Measurements from ENCODE around the gene PLAU. TPM values are rescaled to one million over a fixed set of nuclear protein-coding genes. Genes with fewer than 3 reads are reported as not detected.
A peak's percentile ranks its signal among the peaks of the same experiment; 100 is the strongest.
"Not testable (repeated sequence)": the region's sequence is repeated elsewhere in the genome, so short reads cannot be mapped to it uniquely, and the experiment has no call there.

Gene PLAU
- total and polyA plus RNA-seq, 2 of the 4 experiments (the other 2 are of a cell fraction), result 123 to 283 TPM

DNA sequence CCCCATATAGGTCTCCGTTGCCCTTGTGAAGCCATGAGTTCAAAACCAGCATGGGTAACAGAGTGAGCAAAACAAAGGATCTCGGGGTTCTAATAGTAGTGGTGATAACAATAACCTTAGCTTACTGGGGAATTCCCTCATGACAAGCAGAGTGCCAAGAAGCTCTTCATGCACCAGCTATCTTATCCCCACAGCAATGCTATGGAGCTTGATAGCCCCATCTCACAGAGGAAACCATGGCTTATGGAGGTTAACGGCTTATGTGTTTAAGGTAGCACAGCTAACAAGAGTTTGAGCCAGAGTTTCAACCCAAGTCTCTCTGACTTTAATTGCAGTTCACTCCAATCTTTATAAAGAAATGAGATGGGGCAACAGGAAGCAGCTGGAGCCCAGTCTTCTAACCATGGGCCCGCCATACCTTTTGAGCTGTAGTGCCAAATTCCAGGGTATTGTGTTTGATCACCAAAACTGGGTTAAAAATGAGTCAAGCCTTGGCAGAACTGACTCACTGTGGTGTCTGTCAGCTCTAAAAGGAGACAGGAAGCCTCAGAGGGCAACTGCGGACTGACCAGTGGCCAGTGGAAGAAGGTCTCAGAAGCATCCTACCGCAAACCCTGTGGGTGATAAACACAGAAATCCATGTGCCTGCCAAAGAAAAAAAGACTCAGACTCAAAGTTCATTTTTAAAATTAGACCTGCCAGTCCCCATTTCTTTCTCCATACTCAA, 16.5 kb upstream of the PLAU start (continued):
- TF ChIP-seq, protein P1, sequence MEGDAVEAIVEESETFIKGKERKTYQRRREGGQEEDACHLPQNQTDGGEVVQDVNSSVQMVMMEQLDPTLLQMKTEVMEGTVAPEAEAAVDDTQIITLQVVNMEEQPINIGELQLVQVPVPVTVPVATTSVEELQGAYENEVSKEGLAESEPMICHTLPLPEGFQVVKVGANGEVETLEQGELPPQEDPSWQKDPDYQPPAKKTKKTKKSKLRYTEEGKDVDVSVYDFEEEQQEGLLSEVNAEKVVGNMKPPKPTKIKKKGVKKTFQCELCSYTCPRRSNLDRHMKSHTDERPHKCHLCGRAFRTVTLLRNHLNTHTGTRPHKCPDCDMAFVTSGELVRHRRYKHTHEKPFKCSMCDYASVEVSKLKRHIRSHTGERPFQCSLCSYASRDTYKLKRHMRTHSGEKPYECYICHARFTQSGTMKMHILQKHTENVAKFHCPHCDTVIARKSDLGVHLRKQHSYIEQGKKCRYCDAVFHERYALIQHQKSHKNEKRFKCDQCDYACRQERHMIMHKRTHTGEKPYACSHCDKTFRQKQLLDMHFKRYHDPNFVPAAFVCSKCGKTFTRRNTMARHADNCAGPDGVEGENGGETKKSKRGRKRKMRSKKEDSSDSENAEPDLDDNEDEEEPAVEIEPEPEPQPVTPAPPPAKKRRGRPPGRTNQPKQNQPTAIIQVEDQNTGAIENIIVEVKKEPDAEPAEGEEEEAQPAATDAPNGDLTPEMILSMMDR (conservative IDR thresholded peaks at IDR 0.05; ENCODE audit: low read depth, low read length), result no peak

DNA sequence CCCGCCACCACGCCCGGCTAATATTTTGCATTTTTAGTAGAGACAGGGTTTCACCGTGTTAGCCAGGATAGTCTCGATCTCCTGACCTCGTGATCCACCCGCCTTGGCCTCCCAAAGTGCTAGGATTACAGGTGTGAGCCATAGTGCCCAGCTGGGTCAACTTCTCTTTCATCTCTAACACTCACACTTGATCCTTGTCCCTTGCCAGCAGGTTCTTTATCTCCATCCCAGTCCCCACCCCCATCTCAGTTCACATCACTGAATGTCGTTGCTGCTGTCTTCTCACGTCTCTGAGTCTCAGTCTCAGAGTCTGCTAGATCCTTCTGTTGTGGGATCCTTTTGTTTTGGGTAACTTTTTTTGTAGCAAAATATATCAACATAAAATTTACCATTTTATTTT, 15.6 kb upstream of the PLAU start:
- H3K4me2 ChIP-seq (ENCODE audit: low read depth, low read length); H3K56ac ChIP-seq (ENCODE audit: extremely low read depth, insufficient read depth, low read length); H3K4me3 ChIP-seq (ENCODE audit: insufficient read depth, low read depth, low read length); BruUV-seq (replicated peaks); H2BK5ac ChIP-seq (ENCODE audit: low read depth, low read length, poor library complexity, severe bottlenecking); H3K36me3 ChIP-seq (ENCODE audit: control insufficient read depth, insufficient read depth, low read length); intact Hi-C loops (cut with micrococcal nuclease); H4K20me1 ChIP-seq (ENCODE audit: insufficient read depth, low read length); H4K5ac ChIP-seq (ENCODE audit: low read depth, low read length); H3K27ac ChIP-seq (ENCODE audit: insufficient read depth, low read length); ATAC-seq (ENCODE audit: low read depth); DNase-seq; H3K23ac ChIP-seq (ENCODE audit: low read depth, low read length); H3K9me3 ChIP-seq (ENCODE audit: control insufficient read depth, insufficient read depth, low read length); H2AK9ac ChIP-seq (replicated peaks; ENCODE audit: low read depth, low read length, poor library complexity); H3K27me3 ChIP-seq (ENCODE audit: control insufficient read depth, insufficient read depth, low read length); H3K9ac ChIP-seq (ENCODE audit: low read depth, low read length); in situ Hi-C loops (cut with MboI; ENCODE audit: low sequenced_read_pairs); dilution Hi-C loops (cut with HindIII; ENCODE audit: low sequenced_read_pairs, unreplicated experiment): not testable (repeated sequence)
- peak overlapping the region; percentile 60; the same call in 1 of the 2 replicates for H3K14ac ChIP-seq (replicated peaks; ENCODE audit: low read depth, low read length)
- peak overlapping the region; percentile 6 for H2AFZ ChIP-seq (replicated peaks; ENCODE audit: low read length, poor library complexity)
- H3K9me1 ChIP-seq (ENCODE audit: insufficient read depth, low read length), result peaks cover 43% of the 10 kb centered on the region
- peak overlapping the region; percentile 71; the same call in 1 of the 2 replicates for H2BK120ac ChIP-seq (ENCODE audit: low read depth, low read length)
- POLR2A ChIA-PET (ENCODE audit: unreplicated experiment), result interaction anchor here (1.4 kb wide), 1 partner anchor 11 kb away, joined by 3 read pairs; no protein-coding TSS in a partner anchor
- H4K91ac ChIP-seq (ENCODE audit: insufficient read depth, low read depth, low read length), result peak overlapping the region; percentile 37; the same call in 1 of the 2 replicates
- H2BK20ac ChIP-seq (ENCODE audit: low read depth, low read length), result peak overlapping the region; percentile 35
- H2BK15ac ChIP-seq (ENCODE audit: low read depth, low read length), result peak overlapping the region; percentile 73; the same call in 2 of the 3 replicates
- peak overlapping the region; percentile 74 for H2AK5ac ChIP-seq (ENCODE audit: low read depth, low read length)
- peak overlapping the region; percentile 88 for H3K4ac ChIP-seq (ENCODE audit: low read depth, low read length)
- peak overlapping the region; percentile 56; the same call in 1 of the 2 replicates for H3K18ac ChIP-seq (ENCODE audit: low read depth, low read length)
- peak overlapping the region in 1 of 2 experiments; percentile 31; a peak in 1 of 4 replicates for H4K8ac ChIP-seq (ENCODE audit: low read depth in 2 of 2, low read length in 2 of 2)
- CTCF ChIA-PET, result interaction anchor here (0.6 kb wide), 1 partner anchor 294 kb away, joined by 4 read pairs; no protein-coding TSS in a partner anchor
- H3K79me1 ChIP-seq (ENCODE audit: low read depth in 1 of 2, low read length in 2 of 2), result peaks cover 0 to 34% of the 10 kb centered on the region in 2 experiments; a peak in 2 of 4 replicates
- H3K4me1 ChIP-seq (ENCODE audit: control insufficient read depth, insufficient read depth, low read length), result peaks cover 28% of the 10 kb centered on the region
- no CpG with 5 or more reads among the region's 9 CpGs for WGBS, 2 experiments (ENCODE audit: extremely low coverage in 2 of 2, insufficient read length in 1 of 2)
